Raji (cell line): ENCODE measurements around the gene C1orf198.

Source experiments
- POLR2A ChIP-seq: IDR thresholded peaks from 2 replicates; pipeline ENCODE4 v1.6.1; 2011; ENCODE audit warnings: low read depth, low read length, control low read depth; ENCODE audit not compliant: insufficient read depth

The C1orf198 gene

DNA sequence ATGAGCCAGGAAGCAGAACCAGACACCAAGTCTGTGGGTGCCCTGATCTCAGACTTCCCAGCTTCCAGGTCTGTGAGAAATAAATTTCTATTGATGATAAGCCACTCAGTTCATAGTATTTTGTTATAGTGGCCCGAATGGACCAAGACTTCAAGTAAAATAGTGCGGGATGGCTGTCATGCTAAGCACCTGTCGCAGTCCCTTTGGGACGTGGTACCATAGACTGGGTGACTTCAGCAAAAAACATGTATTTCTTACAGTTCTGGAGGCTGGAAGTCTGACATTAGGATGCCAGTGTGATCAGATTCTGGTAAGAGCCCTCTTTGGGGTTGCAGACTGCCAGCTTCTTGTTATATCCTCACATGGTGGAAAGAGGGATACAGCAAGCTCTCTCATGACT lies 2.6 kb upstream of the C1orf198 start:
- TF ChIP-seq POLR2A = no peak

- TF ChIP-seq POLR2A = no peak
Measured at GRCh38 chr1:230869500-230869899, 1.2 kb upstream of the C1orf198 start.

- no peak for TF ChIP-seq POLR2A
Measured at GRCh38 chr1:230868736-230869385, 540 bp upstream of the C1orf198 start.

- no peak for TF ChIP-seq POLR2A
Measured at GRCh38 chr1:230867101-230867902, 1.0 kb downstream of the C1orf198 start.

GRCh38 chr1:230866171-230867070 lies 1.9 kb downstream of the C1orf198 start:
- no peak for TF ChIP-seq POLR2A

DNA sequence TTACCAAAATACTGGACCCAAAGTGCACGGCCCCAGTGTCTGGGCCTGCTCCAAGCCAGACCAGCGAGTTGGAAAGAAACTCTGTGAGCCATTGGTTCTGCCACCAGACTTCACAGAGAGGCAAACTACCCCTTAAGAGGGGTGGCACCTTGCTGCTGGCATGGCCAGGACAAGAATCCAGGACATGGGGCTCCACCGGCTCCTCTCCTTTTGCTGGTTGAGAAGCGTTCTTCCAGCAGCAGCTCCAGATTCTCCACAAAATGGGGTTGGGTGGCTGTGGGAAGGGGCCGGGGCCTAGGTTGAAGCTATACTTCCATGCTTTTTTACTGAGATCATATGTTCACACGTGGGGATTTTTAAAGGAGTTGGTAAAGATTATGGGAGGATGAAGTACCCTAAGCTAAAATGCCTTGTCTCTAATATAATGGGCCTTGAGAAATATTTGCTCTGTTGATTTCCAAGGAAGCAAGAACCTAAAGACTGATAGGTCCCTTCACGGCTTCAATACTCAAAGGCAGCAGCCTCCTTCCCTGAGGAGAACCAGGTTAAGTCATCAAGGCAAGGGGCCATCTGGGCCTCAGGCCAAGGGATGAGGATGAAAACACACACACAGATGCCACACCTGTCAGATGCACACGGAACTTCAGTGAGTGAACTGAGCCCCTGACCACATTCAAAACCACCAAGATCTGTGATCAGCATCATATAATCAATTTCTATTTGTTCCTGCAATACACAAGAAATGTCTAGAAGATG lies 3.1 kb downstream of the C1orf198 start:
- no peak for TF ChIP-seq POLR2A

- no peak for TF ChIP-seq POLR2A
Measured at GRCh38 chr1:230864441-230864840, 3.9 kb downstream of the C1orf198 start.

GRCh38 chr1:230863449-230863848 lies 4.9 kb downstream of the C1orf198 start:
- no peak for TF ChIP-seq POLR2A

GRCh38 chr1:230861970-230862595 lies 6.2 kb downstream of the C1orf198 start:
- TF ChIP-seq POLR2A = no peak

- no peak for TF ChIP-seq POLR2A
Measured at GRCh38 chr1:230861489-230861888, 6.8 kb downstream of the C1orf198 start.

DNA sequence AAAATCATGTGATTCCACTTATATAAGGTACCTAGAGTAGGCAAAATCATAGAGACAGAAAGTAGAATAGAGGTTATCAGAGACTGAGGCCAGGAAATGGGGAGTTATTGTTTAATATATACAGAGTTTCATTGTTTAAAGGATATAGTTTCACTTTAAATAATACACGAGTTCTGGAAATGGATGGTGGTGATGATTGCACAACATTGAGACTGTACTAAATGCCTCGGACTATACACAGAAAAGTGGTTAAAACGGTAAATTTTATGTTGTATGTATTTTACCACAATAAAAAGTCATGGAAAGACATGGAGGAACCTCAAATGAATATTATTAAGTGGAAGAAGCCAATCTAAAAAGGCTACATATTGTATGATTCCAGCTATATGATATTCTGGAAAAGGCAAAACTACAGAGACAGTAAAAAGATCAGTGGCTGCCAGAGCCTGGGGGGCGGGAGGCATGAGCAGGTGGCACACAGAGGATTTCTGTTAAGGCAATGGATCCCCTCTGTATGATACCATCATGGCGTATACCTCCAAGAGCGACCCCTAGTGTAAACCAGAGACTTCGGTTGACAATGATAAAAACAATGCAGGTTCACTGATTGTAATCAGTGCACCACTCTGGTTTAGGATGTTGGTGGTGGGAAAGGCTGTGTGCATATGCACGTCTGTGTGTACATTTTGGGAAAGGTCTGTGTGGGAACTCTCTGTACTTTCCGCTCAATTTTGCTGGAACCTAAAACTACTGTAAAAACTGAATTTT lies 7.5 kb downstream of the C1orf198 start:
- no peak for TF ChIP-seq POLR2A

DNA sequence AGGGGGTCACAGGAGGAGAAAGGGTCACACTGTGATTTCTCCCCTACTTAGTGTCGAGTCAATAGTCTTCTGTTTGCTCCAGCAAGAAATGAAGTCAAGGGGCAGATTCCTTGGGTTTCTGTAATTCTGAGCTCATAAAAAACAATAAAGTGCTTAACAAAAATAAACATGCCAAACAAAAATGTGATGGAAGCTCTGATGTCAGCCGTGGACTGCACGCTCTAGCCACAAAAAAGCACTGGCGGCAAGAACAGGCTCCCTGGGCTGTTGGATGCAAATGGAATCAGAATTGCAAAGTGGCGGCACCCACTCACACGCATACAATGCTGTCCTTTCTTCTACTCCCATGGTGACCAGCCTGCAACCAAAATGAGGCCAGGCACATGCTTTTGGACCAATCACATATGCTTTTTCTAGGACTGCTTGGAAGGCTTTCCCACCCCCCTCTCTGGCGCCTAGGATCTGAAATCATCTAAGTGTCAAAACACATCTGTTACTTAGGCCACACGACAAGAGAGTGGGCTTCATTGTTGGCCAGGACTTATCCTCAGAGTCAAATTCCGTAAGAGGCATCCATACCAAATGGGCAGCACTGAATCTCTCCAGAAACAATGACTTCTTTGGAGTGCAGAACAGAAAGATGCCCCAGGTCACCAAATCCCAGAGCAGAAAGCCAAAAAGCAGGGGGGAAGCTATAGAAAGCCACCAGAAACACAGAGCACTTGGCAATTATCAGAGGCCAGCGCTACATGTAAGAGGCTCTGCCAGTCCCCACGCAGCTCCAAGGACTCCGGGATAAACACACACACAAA lies 9.2 kb downstream of the C1orf198 start:
- no peak for TF ChIP-seq POLR2A
